NCI-H2227 (cell line): ENCODE results near the gene IGFBP6.

Experiments
- DNase-seq: peaks from one replicate; lab custom pipeline; 2025; ENCODE audit not compliant: unreplicated experiment; lab: John Stamatoyannopoulos, UW

The IGFBP6 gene, protein sequence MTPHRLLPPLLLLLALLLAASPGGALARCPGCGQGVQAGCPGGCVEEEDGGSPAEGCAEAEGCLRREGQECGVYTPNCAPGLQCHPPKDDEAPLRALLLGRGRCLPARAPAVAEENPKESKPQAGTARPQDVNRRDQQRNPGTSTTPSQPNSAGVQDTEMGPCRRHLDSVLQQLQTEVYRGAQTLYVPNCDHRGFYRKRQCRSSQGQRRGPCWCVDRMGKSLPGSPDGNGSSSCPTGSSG

DNA sequence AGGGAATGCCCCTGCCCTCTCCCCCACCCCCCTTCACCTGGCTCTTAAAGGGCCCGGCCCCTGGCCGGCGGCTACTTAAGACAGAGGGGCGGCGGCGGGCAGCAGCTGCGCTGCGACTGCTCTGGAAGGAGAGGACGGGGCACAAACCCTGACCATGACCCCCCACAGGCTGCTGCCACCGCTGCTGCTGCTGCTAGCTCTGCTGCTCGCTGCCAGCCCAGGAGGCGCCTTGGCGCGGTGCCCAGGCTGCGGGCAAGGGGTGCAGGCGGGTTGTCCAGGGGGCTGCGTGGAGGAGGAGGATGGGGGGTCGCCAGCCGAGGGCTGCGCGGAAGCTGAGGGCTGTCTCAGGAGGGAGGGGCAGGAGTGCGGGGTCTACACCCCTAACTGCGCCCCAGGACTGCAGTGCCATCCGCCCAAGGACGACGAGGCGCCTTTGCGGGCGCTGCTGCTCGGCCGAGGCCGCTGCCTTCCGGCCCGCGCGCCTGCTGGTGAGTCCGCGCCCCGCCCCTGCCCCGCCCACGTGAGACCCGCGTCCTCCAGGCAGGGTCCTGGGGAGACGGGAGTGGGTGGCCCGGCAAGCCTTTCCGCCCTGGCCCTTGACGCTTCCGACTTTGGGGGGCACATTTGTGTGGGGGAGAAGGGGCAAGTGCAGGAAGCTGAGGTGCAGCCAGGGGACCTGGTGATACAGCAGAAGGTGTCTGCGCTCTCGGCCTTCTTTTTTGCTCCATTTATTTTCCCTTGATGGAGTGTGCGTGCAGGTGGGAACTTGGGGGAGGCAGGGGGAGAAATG is at the start of gene IGFBP6:
IGFBP6 (plus strand) TSS at position 104 of the 790 bp plus-strand sequence; CDS start at position 155, 51 bp downstream.
- peak; percentile 56 for DNase-seq

DNA sequence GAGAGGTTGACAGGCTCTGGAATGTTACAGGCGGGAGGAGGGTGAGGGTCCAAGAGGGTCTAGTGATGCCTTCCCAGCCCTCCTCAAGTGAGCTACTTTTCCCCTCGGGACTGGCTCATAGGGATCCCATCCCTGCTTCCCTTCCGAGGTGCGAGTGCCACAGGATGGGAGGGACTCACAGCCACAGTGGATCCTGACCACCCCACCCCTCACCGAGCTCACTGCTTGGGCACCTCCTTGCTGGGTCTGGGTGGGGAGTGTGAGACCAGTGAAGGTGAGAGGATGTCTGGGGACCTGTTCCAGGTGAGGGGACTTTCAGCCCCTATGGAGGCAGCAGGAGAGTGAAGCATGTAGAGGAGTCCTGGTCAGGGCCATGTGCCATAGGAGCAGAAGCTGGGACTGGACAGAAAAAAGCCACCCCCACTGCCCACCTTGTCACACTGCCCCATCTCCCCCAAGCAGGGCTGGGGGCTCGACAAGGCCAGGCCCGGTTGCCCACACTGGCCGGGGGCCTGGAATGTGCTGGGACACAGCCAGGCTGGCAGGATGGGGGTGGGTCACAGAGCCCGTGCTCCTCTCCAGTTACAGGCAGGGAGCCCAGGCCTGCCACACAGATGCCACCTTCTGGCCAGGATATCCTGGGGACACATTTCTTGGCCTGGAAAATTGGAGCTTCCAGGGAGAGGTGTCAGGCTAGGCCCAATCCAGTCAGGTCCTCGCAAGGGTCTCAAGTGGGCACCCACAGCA is 49.3 kb upstream of the IGFBP6 start:
- DNase-seq, result no peak

DNA sequence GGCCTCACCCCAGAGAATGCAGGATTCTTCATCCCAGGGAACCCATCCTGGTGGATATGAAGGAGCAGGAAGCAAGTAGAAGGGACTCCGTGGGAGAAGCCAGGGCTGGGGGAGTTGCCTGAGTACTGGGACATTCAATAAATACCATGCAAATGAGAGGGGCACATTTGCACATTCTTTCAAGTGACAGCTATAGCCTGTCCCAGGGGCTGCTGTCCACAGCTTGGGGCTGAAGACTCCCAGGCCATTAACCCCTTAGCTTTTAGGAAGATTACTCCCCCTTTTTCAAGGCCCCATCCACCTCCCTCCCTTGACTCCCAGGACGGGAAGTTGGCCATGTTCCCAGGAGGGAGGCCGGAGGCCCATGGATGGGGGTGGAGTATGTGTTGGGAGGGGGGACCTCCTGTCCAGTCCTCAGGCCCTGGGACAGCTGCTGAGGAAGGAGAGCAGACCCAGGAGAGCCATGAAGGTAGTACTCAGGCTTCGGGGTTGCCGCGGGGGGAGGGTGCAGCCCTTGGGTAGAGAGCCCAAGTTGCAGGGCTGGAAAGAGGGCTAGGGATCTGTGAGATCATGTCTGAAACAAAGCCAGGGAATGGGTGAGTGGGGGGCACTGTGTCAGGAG is 48.6 kb upstream of the IGFBP6 start:
- no peak for DNase-seq

DNA sequence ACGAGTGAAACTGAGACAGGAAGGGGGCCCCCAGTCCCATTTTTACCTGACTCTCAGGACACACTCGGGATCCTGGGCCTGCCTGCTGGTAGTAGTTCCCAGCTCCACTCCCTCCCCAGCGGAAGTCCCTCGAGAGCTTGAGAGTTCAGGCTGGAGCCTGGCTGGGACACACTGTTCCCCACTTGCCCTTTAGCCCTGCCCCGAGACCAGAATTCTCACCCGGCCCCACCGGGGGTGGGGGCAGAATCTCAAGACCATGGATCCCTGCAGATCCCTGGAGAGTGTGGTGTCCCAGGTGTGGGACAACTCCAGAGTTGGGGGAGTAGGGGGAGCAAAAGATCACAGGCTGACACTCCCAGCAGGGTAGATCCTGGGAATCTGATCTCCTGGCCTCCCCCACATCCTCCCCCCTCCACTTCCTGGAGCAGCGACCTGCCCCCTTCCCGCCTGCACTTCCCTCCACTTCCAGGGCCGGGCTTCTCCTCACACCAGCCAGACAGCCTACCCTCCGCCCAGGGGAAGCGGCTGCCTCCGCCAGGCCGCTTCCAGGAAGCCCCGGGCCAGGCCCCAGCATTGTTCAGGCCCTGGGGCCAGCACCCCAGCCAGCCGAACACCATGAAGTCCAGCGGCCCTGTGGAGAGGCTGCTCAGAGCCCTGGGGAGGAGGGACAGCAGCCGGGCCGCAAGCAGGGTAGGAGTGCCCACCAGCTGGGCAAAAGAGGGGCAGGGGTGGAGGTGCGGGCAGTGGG is 47.7 kb upstream of the IGFBP6 start, which contains the start of gene TNS2:
TNS2 (plus strand) TSS at position 495 of the 748 bp plus-strand sequence; CDS start at position 616, 121 bp downstream.
- no peak for DNase-seq

DNA sequence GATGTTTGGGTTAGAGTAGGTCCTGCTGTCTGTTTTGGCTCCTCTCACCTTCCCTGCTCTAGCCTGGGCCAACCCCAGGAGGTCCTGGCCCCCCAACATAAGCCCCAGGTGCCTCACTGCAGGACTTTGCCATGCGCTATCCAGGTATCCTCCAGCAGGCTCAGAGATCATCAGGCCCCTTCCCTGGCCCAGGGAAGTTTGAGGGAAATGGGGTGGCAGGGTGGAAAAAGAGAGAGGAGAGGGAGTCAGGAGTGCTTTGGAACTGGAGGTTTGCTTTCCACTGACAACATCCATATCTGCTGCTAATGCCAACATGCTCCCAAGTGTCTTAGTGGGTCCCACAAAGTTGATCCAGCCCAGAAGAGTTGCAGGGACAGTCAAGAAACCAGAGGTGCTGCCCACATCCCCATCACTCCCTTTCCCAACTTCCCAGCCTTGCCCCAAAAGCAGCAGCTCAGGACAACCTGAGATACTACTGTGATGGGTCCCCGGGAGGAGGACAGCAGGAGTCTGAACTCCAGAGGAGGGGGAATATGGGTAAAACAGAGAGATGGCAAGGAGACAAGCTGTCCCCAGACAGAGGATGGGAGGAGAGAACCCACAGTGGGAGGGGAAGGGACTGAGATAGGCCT is 46.9 kb upstream of the IGFBP6 start:
- DNase-seq, result no peak

DNA sequence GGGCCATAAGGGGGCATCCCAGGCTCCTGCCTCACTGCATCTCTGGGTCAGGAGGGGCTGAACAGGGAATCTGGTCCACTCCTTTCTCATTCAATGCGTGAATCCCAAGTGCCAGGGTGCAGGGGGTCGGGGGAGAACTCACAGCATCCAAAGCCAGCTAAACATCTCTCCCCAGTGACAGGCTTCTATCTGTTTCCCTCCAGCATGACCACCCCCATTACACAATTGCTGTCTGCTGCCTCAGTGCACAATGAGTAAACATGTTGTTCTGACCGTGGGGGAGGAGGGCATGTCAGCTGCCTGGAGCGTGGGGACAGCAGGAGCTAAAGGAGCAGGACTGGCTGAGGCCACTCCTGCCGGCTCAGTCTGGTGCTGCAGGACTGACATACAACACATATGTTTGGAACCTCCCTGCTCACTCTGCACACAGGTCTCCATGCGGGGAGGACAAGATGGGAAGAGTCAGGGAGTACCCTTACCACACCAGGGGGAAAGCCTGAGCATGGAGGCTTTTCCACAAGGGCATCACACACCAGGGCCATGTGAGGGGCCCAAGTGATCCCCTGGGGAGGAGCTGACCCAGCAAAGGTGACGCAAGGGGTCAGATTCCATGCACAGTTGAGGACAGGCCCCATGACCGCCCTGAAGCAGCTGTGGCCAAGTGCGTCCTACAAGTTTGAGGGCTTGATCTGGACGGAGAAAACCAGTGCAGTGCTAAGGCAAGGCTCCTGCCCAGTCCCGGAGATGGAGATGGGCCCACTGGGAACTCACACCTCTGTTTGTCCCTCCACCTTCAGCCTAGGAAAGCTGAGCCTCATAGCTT is 46.2 kb upstream of the IGFBP6 start:
- no peak for DNase-seq

DNA sequence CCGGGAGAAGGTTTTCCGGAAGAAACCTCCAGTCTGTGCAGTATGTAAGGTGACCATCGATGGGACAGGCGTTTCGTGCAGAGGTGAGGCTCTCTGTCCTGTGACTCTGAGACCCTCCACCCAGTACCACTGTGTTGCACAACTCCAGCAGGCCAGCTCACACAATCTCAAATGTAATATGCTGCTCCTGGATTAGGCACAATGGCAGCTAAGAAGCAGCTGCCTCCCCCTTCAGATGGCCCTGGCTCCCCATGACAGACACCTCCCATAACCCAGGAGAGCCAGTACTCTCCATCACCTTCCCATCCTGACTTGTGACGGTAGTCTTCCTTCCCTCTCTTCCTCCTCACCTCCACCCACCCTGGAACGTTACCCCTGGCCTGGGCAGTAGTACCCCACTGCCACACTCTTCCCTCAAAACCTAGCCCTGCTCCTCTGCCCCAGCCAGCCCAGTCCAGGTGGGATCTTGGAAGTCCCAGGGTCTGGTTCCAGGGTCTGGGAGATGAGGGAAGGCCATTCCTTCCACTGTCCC is 45.5 kb upstream of the IGFBP6 start:
- no peak for DNase-seq

DNA sequence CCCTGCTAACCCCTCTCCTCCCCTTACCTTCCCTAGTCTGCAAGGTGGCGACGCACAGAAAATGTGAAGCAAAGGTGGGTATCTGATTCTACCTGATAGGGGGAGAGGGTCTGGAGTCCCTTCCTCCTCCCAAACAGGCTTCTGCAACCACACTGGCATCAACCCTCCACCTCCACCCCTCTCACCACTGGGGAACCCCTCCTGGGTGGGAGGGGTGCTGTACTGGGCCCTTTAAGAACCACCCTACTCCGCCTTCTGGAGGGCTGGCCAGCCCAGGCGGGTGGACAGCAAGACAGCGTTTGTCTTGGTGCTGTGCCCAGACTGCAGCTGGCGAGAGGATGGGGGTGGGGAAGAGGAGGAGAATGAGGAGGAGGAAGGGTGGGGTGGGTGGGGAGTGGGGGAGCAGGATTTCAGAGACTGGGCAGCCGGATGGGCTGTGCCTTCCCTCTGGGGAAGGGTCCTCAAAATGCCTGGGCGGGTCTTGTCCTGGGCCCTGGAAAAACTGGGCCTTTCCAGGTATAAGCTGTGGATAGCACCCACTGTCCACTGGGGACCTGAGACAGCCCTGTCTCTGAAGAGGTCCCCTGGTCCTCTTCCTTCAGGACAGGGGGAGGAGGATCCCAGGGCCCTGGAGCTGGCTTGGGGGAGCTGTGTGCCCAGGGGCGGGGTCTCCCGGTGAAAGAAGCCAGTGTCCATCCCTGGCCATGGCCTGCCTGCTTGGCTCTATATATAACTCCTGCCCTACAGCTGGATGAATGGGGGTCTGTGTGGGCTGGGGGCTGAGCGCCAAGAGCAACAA is 44.8 kb upstream of the IGFBP6 start:
- no peak for DNase-seq

DNA sequence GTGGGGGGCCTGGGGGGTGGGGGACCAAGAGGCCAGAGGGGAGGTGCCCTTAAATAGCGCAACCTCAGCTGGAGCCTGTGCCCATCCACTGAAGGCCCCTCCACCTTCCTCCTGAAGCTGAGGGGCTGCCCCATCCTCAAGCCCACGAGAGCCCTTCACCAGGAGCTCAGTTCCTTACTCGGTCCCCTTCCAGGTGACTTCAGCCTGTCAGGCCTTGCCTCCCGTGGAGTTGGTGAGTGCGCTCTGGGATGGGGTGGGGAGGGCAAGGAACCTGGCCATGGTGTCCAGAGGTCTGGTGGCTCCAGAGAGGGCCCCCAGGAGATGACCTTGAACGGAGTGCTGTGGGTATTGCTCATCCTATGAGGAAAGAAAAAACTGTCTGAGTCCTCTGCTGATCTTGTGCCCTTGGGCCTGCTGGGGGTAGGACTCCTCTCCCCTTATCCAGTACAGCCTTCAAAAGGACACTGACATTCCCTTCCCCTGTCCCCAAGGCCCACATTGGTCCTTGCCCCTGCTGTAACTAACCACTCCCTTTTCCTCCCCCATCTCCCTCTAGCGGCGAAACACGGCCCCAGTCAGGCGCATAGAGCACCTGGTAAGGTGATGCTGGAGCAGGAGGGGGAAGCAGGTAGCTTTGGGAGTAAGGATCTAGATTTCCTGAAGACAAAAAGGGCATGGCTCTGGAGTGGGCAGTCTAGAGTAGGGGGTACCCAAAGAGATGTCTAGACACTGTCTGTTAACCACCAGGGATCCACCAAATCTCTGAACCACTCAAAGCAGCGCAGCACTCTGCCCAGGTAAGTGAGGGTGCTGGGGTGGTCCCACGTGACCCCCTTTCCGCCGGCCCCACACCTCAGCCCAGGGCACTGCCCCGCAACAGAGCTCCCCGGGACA is 44.0 kb upstream of the IGFBP6 start:
- peak; percentile 29 for DNase-seq

DNA sequence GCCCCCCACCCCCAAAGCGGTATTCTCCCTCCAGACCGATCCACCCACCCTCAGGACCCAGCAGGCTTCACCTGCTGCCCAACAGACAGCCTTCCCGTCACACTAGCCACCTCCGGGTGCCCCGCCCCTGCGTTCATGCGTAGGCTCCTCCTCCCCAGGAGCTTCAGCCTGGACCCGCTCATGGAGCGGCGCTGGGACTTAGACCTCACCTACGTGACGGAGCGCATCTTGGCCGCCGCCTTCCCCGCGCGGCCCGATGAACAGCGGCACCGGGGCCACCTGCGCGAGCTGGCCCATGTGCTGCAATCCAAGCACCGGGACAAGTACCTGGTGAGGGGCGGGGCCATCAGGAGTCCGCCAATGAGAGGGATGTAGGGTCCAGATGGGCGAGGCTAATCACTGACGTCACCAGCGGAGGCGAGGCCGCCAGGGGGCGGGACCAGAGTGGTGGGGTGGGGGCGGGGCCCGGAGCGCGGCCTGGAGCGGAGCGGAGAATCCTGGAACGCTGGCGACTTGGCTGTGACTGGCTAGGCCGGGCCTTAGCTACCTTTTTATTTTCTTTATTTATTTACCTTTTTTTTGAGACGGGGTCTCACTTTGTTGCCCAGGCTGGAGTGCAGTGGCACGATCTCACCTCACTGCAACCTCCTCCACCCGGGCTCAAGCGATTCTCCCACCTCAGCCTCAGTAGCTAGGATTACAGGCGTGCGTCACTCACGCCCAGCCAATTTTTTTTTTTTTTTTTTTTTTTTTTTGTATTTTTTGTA is 43.2 kb upstream of the IGFBP6 start:
- peak; percentile 94 for DNase-seq

DNA sequence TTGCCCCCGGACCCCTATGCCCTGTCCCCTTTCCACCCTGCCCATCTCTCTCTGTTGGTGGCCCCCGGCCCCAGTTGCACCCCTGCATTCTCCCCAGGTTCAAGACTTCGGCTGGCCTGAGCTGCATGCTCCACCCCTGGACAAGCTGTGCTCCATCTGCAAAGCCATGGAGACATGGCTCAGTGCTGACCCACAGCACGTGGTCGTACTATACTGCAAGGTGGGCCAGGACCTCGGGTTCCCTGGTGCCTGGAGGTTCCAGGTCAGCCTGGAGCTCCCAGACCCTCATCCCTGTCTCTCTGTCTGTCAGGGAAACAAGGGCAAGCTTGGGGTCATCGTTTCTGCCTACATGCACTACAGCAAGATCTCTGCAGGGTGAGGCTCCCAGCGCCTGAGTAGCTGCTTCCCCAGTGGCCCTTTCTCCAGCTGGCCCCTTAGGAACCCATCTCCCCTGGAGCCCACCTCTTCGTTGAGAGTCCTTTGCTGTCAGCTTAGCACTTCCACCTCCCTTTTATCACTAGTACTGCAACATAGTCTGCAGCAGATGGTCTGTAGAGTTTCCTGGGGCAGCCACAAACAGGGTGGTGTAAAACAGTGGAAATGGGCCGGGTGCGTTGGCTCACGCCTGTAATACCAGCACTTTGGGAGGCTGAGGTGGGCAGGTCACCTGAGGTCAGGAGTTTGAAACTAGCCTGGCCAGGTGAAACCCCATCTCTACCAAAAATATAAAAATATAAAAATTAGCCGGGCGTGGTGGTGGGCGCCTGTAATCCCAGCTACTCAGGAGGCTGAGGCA is 41.8 kb upstream of the IGFBP6 start:
- no peak for DNase-seq

DNA sequence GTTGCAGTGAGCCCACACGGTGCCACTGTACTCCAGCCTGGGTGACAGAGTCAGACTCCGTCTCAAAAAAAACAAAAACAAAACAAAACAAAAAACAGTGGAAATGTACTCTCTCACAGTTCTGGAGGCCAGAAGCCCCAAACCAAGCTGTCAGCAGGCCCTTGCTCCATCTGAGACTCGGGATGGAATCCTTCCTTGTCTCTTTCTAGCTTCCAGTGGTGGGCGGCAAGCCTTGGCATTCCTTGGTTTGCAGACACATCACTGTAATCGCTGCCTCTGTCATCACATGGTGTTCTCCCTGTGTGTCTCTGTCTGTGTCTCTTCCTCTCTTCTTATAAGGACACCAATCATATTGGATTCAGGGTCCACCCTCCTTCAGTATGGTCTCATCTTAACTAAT is 41.2 kb upstream of the IGFBP6 start:
- DNase-seq, result no peak

DNA sequence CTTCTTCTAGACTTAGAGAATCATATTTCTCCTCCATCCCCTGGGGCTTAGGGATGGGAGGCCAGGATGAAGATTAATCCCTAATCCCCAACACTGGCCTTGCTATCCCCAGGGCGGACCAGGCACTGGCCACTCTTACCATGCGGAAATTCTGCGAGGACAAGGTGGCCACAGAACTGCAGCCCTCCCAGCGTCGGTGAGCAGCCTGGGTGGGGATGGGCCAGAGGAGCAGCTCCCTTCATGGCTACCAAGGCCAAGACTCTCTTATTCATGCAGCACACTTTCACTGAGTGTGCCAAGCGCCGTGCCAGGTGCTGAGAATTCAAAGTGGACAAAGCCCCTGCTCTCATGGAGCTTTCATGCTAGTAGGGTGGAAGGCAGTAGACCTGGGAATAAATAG is 40.6 kb upstream of the IGFBP6 start:
- no peak for DNase-seq

DNA sequence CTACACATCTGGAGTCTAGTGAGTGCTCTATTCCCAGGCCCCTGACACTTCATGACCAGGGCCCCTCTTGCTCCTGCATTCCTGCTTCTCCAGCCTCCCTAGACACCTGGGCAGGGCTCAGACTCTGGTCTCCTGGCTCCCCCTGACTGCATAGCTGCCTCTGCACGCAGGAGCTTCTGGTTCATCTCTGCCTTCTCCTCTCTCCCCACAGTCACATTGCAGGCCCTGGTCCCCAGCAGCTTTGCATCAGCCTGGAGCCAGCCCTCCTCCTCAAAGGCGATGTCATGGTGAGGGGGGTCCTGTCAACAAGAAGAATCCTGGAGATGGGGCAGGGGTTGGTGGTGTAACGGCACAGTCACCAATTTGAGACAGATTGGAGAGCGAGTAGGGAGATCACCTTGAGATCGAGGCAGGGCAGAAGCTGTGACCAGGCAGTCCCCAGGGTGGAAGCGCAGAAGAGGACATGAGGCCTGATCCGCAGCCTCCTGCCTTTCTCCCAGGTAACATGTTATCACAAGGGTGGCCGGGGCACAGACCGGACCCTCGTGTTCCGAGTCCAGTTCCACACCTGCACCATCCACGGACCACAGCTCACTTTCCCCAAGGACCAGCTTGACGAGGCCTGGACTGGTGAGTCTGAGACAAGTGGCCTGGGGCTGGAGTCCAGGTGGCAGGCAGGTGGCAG is 39.5 kb upstream of the IGFBP6 start:
- no peak for DNase-seq
